ENCODE measurements around the gene LRPPRC.

LRPPRC gene

GRCh38 chr2:43898134-43898837 lies 97.5 kb downstream of the LRPPRC start:
- no peak for TF ChIP-seq CTCF (IDR thresholded peaks at IDR 0.05; ENCODE audit: insufficient read depth, low read length, poor library complexity, severe bottlenecking)
- no peak for TF ChIP-seq EZH2phosphoT487 (conservative IDR thresholded peaks at IDR 0.05; ENCODE audit: low read length)
- no peak overlapping the region for H3K9ac ChIP-seq (ENCODE audit: low read length)
- H2AFZ ChIP-seq (ENCODE audit: low read depth, low read length, severe bottlenecking) = no peak overlapping the region
- no peaks in the 10 kb centered on the region for H3K9me3 ChIP-seq (ENCODE audit: insufficient read depth, low read length)
- H3K4me2 ChIP-seq (ENCODE audit: low read depth, low read length, poor library complexity, severe bottlenecking) = no peak overlapping the region
- no peak overlapping the region for H3K4me3 ChIP-seq (ENCODE audit: insufficient read depth, low read length, poor library complexity, severe bottlenecking)
- H3K27ac ChIP-seq (ENCODE audit: low read depth, low read length) = no peak overlapping the region
- H3K36me3 ChIP-seq (ENCODE audit: low read length) = peaks cover 42% of the 10 kb centered on the region; the same call in 1 of the 2 replicates
- H3K9me2 ChIP-seq (replicated peaks; ENCODE audit: insufficient read depth, low read length) = no peaks in the 10 kb centered on the region
- H4K20me1 ChIP-seq (ENCODE audit: low read depth, low read length) = no peaks in the 10 kb centered on the region
- H3K27me3 ChIP-seq (ENCODE audit: low read length) = no peaks in the 10 kb centered on the region
- H3K79me2 ChIP-seq (ENCODE audit: insufficient read depth, low read length) = no peaks in the 10 kb centered on the region
- no peaks in the 10 kb centered on the region; the same call in 1 of the 2 replicates for H3F3A ChIP-seq (ENCODE audit: insufficient read depth)

GRCh38 chr2:43897492-43897891 lies 98.3 kb downstream of the LRPPRC start:
- Histone ChIP-seq H3K9ac (ENCODE audit: low read length) (no peak overlapping the region), H4K20me1 (ENCODE audit: low read depth, low read length) (no peaks in the 10 kb centered on the region), H2AFZ (ENCODE audit: low read depth, low read length, severe bottlenecking) (no peak overlapping the region), H3K9me2 (replicated peaks; ENCODE audit: insufficient read depth, low read length) (no peaks in the 10 kb centered on the region), H3K4me2 (ENCODE audit: low read depth, low read length, poor library complexity, severe bottlenecking) (no peak overlapping the region), H3K4me3 (ENCODE audit: insufficient read depth, low read length, poor library complexity, severe bottlenecking) (no peak overlapping the region), H3K27me3 (ENCODE audit: low read length) (no peaks in the 10 kb centered on the region), H3K9me3 (ENCODE audit: insufficient read depth, low read length) (no peaks in the 10 kb centered on the region), H3K36me3 (ENCODE audit: low read length) (peaks cover 37% of the 10 kb centered on the region; the same call in 1 of the 2 replicates), H3K79me2 (ENCODE audit: insufficient read depth, low read length) (no peaks in the 10 kb centered on the region), H3F3A (ENCODE audit: insufficient read depth) (no peaks in the 10 kb centered on the region; the same call in 1 of the 2 replicates), H3K27ac (ENCODE audit: low read depth, low read length) (no peak overlapping the region)
- no peak for TF ChIP-seq EZH2phosphoT487 (conservative IDR thresholded peaks at IDR 0.05; ENCODE audit: low read length)
- no peak for TF ChIP-seq CTCF (IDR thresholded peaks at IDR 0.05; ENCODE audit: insufficient read depth, low read length, poor library complexity, severe bottlenecking)

GRCh38 chr2:43896906-43897305 lies 98.9 kb downstream of the LRPPRC start:
- H3K27ac ChIP-seq (ENCODE audit: low read depth, low read length) = no peak overlapping the region
- H3K79me2 ChIP-seq (ENCODE audit: insufficient read depth, low read length) = no peaks in the 10 kb centered on the region
- no peak overlapping the region for H3K4me3 ChIP-seq (ENCODE audit: insufficient read depth, low read length, poor library complexity, severe bottlenecking)
- H3K9me3 ChIP-seq (ENCODE audit: insufficient read depth, low read length) = no peaks in the 10 kb centered on the region
- no peaks in the 10 kb centered on the region for H3K9me2 ChIP-seq (replicated peaks; ENCODE audit: insufficient read depth, low read length)
- no peaks in the 10 kb centered on the region for H4K20me1 ChIP-seq (ENCODE audit: low read depth, low read length)
- TF ChIP-seq EZH2phosphoT487 (conservative IDR thresholded peaks at IDR 0.05; ENCODE audit: low read length) (no peak), CTCF (IDR thresholded peaks at IDR 0.05; ENCODE audit: insufficient read depth, low read length, poor library complexity, severe bottlenecking) (no peak)
- no peaks in the 10 kb centered on the region; the same call in 1 of the 2 replicates for H3F3A ChIP-seq (ENCODE audit: insufficient read depth)
- H2AFZ ChIP-seq (ENCODE audit: low read depth, low read length, severe bottlenecking) = no peak overlapping the region
- H3K9ac ChIP-seq (ENCODE audit: low read length) = no peak overlapping the region
- H3K27me3 ChIP-seq (ENCODE audit: low read length) = no peaks in the 10 kb centered on the region
- no peak overlapping the region for H3K4me2 ChIP-seq (ENCODE audit: low read depth, low read length, poor library complexity, severe bottlenecking)
- H3K36me3 ChIP-seq (ENCODE audit: low read length) = peaks cover 35% of the 10 kb centered on the region; the same call in 1 of the 2 replicates
